GM21786 (cell line): Measurements from ENCODE around the gene EXT2.

Experiments
- ATAC-seq: cut with Tn5 transposase; IDR thresholded peaks from one replicate; pipeline ENCODE4 v1.9.1; 2021; ENCODE audit not compliant: unreplicated experiment

Gene EXT2

DNA sequence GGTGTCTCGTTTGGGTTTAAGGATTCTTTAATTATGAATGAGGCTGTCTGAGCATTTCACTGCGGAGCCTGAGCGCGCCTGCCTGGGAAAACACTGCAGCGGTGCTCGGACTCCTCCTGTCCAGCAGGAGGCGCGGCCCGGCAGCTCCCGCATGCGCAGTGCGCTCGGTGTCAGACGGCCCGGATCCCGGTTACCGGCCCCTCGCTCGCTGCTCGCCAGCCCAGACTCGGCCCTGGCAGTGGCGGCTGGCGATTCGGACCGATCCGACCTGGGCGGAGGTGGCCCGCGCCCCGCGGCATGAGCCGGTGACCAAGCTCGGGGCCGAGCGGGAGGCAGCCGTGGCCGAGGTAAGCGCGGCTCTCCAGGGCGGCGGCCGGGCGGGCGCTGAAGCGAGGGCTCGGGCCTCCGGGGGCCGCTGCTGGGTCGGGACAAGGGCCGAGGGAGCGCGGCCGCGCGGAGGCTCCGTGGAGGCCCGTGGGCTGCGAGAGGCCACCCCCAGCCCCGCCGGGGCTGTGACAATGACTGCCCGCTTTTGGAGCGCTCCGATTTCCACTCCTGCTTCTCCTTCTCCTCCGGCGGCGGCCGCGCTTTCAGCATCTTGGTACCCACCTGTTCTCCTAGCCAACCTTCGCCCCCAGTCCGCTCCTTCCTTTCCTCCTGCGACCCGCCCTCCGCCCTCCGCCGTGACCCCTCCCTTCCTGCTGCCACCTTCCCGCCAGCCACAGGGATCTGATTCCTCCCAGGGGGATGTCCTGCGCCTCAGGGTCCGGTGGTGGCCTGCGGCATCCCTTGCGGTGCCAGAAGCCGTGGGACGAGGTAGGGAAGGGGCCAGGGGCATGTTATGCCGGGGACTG, at the start of gene EXT2:
Gene EXT2 (plus strand): TSS at position 173 of the 854 bp plus-strand sequence. CDS start 12,035 bp downstream, outside the sequence.
- ATAC-seq = peak; percentile 86

DNA sequence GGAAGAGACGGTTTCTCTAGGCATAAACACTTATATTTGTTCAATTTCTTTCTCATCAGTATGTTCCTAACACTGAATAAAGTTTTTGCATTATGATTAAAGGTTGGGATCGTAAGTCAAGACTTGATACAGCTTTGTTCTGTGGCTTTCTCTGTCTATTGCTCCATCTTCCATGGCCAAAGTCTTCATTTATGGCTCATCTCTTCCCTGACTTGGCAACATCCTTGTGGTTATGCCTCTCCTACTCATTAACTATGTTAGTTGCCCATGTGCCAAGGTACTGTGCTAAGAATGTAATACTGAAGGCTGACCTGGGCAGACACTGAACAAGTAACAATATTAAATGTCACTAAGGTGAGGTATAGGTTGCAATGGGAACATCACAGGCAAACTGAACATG, 49.3 kb upstream of the EXT2 start:
- ATAC-seq = no peak

DNA sequence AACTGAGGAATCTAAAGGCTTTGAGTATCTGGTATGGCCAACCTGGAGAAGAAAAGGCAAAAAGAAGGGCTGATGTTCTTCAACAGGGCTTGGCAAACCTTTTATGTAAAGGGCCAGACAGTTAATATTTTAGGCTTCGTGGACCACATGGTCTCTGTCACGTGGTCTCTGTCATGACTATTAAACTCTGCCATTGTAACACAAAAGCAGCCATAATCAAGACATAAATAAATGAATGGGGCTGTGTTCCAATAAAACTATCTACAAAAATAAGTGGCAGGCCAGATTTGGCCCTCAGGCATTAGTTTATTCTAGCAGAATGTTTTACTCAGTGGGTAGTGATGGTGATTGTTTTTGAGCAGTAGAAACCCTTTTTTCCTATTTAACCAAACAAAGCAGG, 48.2 kb upstream of the EXT2 start:
- ATAC-seq = no peak

DNA sequence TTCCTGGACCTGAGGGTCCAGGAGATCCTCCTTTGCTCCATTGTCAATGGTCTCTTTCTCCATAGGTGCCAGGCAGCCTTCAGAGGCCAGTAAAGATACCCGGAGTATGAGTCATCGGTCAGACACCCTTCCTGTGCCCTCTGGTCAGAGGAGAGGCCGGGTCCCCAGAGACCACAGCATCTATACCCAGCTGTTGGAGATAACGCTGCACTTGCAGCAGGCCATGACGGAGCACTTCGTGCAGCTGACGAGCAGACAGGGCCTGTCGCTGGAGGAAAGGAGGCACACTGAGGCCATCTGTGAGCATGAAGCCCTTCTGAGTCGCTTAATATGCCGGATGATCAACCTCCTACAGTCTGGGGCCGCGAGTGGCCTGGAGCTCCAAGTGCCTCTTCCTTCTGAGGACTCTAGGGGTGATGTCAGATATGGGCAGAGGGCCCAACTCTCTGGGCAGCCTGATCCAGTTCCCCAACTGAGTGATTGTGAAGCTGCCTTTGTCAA, 47.5 kb upstream of the EXT2 start, which contains the start of gene ACCSL:
Gene ACCSL (plus strand): TSS at position 51 of the 501 bp plus-strand sequence. CDS start 56 bp downstream, at position 107.
- no peak for ATAC-seq

DNA sequence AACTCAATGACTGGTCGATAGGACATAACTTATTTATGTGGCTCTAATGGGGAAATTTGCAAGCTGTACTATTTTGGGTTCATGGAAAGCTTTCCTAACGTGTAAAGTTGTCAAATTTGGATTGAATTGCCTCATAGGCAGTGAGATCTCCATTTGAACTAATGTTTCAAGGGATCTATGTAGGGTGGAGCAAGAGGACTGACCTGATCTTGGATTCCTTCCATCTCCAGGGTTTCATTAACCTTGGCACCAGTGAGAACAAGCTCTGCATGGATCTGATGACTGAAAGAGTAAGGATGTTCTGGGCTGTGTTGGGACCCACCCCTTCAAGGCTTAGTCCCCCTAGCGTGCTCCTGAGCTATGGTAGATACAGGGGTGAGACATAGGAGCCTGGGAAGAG, 45.6 kb upstream of the EXT2 start:
- no peak for ATAC-seq

DNA sequence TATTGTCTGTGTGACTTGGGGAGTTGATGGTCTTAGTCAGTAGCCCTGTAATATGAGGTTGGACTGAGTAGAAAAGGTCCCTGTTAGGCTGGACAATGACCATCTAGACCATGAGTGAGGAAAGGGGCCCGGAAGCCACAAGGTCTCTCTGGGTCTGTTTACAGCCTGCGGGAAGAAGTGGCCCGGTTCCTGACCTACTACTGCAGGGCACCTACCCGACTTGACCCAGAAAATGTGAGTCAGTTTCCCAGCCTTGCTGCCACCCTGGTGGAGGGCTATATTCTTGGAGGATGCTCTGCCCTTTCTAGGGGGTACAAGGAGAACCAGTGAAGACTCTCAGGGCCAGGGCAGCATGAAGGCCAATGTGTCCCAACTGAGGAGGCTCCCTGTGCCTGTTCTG, 44.3 kb upstream of the EXT2 start:
- ATAC-seq = no peak

DNA sequence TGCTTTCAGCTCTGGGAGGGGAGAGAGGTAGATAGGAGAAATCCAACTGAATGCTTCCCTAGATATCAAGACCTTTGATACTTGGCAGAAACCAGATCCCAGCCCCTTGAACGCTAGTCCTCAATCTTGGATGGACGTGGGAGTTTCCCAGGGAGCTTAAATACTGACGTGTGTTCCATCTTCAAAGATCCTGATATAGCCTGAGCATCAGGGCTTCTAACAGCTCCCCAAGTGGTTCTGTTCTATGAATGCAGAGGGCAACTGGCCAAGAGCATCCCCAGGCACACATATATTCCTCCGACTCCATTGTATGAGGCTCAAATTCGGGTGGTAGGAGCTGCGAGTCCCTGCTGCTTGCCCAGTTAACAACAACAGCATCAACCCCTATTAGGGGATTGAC, 38.1 kb upstream of the EXT2 start:
- ATAC-seq = no peak

DNA sequence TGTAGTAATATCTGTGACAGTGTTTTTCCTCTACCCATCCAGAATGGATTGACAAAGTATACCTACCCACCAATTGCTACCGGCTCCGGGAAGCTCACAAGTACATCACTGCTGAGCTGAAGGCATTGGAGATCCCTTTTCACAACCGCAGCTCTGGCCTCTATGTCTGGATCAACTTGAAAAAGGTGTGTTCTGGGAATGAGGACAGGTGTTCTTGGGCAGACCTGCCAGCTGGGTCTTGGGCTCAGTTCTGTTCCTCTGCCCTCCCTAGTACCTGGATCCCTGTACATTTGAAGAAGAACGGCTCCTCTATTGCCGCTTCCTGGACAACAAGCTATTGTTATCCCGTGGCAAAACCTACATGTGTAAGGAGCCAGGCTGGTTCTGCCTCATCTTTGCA, 37.2 kb upstream of the EXT2 start:
- no peak for ATAC-seq

DNA sequence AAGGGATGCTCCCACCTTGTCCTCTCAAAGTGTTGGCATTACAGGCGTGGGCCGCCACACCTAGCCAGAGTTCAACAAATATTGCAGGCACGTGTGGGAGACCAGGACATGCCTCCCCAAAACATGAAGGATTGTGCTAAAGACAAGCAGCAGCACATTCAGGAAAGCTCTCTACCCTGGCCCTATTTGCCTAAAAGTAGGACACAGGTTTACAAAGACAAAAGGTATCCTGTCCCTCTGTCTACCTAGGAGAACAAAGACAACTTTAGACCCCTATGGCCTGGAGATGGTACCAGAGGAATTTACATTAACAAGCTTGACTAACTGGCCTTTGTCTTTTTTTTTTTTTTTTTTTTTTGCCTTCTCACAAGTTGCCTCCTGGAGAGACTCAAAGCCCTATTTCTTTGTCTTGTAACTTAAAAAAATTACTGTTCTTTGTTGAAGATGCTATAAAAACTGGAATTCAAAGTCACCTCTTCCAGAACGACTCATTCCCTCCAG, 30.3 kb upstream of the EXT2 start:
- no peak for ATAC-seq

DNA sequence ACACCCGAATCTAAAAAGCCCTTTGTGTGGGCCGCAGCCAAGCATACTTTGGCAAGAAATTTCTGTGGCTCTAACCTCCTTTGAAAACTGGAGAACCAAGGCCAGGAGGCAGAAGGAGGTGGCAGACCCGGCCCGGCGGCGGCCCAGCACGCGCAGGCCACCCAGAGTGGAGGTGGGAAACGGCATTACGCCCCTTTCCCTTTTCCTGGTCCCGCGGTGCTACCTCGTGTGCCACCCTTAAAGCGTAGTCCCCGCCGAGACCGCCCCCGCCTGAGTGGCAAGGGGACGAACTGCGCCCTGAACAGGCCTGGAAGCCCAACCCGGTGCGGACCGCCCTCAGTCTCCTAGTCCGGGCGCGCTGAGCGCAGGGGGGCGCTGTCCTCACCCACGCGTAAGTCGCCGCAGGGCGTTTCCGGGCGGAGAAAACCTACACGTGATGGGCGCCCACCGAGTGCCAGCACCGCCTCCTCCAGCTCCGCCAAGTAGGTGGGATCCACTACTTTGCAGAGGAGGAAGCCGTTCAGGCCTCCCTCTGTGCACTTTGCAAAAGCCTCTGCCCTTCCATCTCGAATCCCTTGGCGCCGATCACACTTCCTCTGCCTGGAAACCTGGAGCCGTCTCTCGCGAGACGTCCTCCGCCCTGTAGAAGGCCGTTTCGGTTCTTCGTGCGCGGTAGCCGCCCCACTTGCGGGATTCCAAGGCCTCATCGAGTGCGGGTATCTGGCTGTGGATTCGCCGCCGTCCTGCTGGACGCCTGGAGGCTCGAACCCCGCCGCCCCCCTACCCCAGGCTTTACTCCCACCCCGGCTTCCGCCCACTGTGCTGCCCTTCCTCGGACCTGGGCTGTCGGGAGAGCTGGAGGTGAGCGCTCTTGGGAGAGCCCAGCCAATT, 29.4 kb upstream of the EXT2 start, which contains the start of gene ACCS:
Gene ACCS (plus strand): TSS at position 430 of the 891 bp plus-strand sequence. CDS start 1,358 bp downstream, outside the sequence.
- ATAC-seq = peak; percentile 95

DNA sequence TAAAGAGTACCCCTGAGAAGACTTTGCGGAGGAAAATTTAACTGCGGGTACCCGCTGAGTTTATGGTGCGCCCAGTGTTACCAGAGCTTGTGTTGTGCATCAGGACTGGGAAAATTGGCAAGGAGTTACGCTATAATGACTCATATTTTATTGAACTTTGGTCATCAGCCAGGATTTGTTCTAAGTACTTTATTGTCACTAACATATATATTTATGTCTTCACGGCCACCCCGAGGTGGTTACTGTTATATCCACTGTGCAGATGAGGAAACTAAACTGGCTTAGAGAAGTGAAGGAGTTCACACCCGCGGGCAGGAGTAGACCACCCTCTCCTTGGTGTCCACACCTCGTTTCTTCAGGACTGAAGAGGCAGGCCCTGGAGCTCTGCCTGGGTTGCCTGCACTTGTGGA, 28.7 kb upstream of the EXT2 start:
- no peak for ATAC-seq

DNA sequence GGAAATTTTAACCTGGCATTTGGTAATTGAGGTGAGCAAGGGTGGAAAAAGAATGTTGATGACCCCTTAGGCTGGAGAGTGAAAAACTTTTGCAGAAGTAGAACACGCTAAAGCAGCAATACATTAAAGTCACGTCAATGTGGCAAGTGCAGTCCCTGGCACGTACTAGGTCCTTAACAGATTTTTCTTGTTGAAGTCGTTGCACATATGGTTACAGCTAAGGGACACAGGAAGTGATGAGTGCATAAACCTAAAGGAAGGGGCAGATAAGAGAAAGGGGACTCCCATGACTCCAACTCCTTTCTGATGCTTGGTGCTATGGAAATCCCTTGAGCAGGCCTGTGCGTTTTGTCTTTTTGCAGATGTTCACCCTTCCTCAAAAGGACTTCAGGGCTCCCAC, 28.2 kb upstream of the EXT2 start:
- ATAC-seq = no peak

DNA sequence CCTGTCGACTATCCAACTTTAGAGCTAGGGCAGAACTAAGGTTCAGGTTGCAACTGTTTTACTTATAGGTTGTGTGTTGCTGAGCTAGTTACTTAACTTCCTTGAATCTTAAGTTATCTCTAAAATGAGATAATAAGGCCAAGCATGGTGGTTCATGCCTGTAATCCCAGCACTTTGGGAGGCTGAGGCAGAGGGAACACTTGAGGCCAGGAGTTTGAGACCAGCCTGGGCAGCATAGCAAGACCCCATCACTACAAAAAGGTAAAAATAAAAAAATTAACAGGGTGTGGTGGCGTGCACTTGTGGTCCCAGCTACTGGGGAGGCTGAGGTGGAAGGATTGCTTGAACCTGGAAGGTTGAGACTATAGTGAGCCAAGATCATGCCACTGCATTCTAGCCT, 27.3 kb upstream of the EXT2 start:
- no peak for ATAC-seq

DNA sequence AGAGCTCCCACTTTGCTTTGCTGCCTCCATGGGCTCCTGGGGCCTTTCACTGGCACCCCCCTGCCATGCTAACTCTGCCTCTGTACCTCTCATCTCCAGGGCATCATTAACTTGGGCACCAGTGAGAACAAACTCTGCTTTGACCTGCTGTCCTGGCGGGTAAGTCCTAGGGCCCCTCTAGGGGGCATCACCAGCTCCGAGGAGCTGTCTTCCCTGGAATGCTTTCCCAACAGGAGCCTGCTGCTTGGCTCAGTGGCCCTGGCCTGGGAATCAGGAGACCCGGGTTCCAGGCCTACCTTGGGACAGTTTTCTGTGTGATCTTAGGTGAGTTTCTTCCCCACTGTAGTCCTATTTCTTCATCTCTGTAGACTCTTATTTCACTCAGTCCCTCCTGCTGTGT, 24.3 kb upstream of the EXT2 start:
- no peak for ATAC-seq

DNA sequence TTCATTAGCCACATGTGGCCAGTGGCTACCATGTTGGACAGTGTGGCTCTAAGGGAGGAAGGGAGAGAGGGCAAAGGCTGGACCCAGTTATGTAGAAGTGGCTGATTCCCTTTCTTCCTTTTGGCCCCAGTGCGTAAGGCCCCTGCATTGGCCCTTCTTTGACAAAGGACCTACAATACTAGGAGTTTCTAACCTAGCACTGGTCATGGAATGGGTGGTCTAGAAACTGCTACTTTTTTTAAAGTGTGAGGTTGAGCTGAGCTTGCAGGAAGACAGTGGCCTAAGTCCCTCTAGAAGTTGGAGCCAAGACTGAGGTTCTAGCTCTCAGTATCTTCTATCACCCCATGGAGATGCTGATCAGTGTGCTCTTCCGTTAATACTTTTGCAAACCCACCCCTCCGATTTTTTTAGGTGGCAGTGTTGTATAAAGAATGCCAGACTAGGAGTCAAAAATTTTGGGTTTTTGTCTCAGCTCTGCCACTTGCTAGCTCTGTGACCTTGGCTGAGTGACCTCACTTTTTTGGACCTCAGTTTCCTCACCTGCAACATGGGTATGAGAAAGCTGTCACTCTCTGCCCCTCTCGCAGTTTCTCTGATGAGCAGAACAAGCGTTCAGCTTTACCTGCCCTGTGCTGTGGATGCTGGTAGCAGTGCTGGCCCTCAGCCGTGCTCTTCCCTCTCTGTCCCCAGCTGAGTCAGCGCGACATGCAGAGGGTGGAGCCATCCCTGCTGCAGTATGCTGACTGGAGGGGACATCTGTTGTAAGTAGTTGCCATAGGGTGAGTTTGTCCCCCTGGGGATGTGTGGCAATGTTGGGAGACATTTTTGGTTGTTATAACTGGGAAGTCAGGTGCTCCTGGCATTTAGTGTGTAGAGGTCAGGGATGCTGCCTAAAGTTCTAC, 22.5 kb upstream of the EXT2 start:
- no peak for ATAC-seq

DNA sequence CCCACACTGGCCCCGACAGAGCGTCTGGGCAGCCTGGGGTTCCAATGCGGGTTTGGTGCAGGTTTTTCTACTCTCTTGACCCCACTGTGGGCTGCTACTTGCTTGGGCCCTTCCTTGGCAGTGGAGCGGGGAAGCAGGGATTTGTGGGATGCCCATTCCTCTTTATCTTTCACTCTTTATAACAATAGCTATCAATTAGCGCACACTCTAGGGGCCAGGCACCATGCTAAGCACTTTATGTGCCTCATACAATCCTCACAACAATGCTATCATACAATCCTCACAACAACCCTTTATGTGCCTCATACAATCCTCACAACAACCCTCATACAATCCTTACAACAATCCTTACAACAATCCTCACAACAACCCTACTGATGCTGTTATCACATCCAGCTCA, 16.7 kb upstream of the EXT2 start:
- no peak for ATAC-seq

DNA sequence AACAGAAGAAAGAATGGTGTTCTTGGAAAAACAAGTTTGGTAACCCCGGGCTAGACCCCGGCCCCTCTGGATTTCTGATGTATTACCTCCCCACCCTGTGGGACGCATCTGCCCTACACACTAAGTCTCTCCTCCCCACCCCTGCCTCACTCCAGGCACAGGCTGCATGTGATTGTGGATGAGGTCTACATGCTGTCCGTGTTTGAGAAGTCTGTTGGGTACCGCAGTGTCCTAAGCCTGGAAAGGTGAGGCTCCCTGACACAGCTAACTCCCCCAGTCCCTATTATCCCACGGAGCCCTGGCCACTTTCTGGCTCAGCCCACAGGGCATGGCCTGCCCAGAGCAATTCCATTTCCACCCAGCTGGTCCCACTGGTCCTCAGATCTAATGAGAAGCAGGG, 16.1 kb upstream of the EXT2 start:
- ATAC-seq = no peak

DNA sequence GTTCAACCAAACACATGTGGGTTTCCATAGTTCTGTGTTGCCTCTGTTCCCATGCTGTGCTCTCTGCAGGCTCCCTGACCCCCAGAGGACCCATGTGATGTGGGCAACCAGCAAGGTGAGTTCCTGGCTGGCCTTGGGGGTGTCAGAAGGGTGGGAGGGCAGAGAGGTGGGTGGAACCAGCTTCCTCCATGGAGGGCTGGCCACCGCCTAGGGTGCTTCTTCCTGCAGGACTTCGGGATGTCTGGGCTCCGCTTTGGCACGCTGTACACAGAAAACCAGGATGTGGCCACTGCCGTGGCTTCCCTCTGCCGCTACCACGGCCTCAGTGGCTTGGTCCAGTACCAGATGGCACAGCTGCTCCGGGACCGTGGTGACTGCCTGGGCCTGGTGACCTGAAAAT, 14.5 kb upstream of the EXT2 start:
- no peak for ATAC-seq

DNA sequence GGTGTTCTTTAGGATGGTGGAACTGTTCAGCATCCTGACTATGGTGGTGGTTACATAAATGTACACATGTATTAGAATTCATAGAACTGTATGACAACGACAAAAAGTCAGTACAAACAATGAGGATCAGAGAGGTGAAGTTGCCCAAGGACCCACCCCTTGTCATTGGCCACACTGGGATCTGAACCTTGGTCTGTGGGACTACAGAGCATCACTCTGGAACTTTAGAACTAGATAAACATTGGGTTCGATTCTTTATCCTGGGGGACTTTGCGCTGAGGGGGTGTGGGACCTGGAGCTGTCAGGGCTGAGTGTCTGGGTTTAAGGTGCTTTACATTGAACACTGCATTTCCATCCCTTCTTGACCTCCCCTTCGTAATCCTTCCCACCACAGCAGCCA, 12.8 kb upstream of the EXT2 start:
- no peak for ATAC-seq

DNA sequence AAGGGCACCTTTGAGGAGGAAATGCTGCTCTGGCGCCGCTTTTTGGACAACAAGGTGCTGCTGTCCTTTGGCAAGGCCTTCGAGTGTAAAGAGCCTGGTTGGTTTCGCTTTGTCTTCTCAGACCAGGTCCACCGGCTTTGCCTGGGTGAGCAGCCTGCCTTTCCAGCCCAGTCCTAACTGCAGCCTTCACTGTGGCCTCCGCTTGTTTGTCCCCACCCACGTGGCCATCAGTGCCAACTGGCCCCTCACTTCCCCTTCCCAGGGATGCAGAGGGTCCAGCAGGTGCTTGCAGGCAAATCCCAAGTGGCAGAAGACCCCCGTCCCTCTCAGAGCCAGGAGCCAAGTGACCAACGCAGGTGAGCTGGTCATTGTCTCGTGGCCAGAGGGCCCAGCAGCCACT, 12.0 kb upstream of the EXT2 start:
- no peak for ATAC-seq
